ENCODE measurements around the gene ZBED5. TPM values are rescaled to one million over a fixed set of nuclear protein-coding genes. Genes with fewer than 3 reads are reported as not detected.

ZBED5 gene
- total and polyA plus RNA-seq, 4 experiments from 2014 or later: 16.7 to 129 (median 72.0) TPM

- Mint-ChIP-seq H3K4me1 (peaks cover 27 to 62% (median 40%) of the 10 kb centered on the region in 4 donors), H3K4me3 (peak within 1 kb of the TSS; percentile 96 to 99 (median 98)), H3K9me3 (peaks cover 0 to 5% (median 0%) of the 10 kb centered on the region in 8 donors), H3K27ac (peak within 1 kb of the TSS; percentile 98 to 100 (median 99)), H3K27me3 (peaks cover 0 to 3% of the 10 kb centered on the region in 2 donors), H3K36me3 (peaks cover 33 to 49% of the 10 kb centered on the region in 2 donors)
- Histone ChIP-seq H3K4me3 (ENCODE audit: low read length in 2 of 2) (peak within 1 kb of the TSS; percentile 77 to 95), H3K9me3 (ENCODE audit: control insufficient read depth in 1 of 2, low read length in 2 of 2) (no peaks in the 10 kb centered on the region), H3K36me3 (ENCODE audit: insufficient read depth, low read length) (peaks cover 34% of the 10 kb centered on the region), H3K4me1 (ENCODE audit: insufficient read depth, low read length) (peaks cover 44% of the 10 kb centered on the region), H3K27ac (ENCODE audit: low read depth, low read length) (peak within 1 kb of the TSS; percentile 97), H3K27me3 (ENCODE audit: insufficient read depth, low read length) (no peaks in the 10 kb centered on the region)
- POLR2A ChIA-PET (ENCODE audit: partially characterized antibody): interaction anchor here (0.6 to 11.7 kb wide), 56 partner anchors 9 to 1495 kb away, joined by 3 to 469 read pairs (median 5); partner anchors contain the start of genes AMPD3, CTR9, IPO7 and RNF141
- intact Hi-C loops (cut with micrococcal nuclease): loop anchor here (1.0 to 5.0 kb wide), 11 partner anchors 50 to 1348 kb away; partner anchors contain the start of genes AMPD3, CTR9, RNF141 and USP47
- CTCF ChIA-PET (ENCODE audit: partially characterized antibody): interaction anchor here (0.8 to 3.6 kb wide), 22 partner anchors 10 to 1034 kb away, joined by 3 to 35 read pairs (median 4); partner anchors contain the start of genes RNF141, USP47 and ZBED5
- peak; percentile 98 to 99 (median 99) for DNase-seq
Observed at GRCh38 chr11:10808553-10809372, 49.1 kb downstream of the ZBED5 start, which contains the start of gene EIF4G2. Gene EIF4G2, minus strand, starts transcription at chr11:10808926.

- POLR2A ChIA-PET (ENCODE audit: partially characterized antibody): interaction anchor here (0.6 to 11.7 kb wide), 39 partner anchors 10 to 1416 kb away, joined by 3 to 469 read pairs (median 6); partner anchors contain the start of genes AMPD3, CTR9, RNF141 and USP47
- Histone ChIP-seq H3K27ac (ENCODE audit: low read depth, low read length) (peak overlapping the region; percentile 97), H3K4me1 (ENCODE audit: insufficient read depth, low read length) (peaks cover 50% of the 10 kb centered on the region), H3K9me3 (ENCODE audit: control insufficient read depth in 1 of 2, low read length in 2 of 2) (no peaks in the 10 kb centered on the region), H3K36me3 (ENCODE audit: insufficient read depth, low read length) (peaks cover 40% of the 10 kb centered on the region), H3K4me3 (ENCODE audit: low read length in 2 of 2) (peak overlapping the region; percentile 77 to 95), H3K27me3 (ENCODE audit: insufficient read depth, low read length) (no peaks in the 10 kb centered on the region)
- Mint-ChIP-seq H3K4me1 (peaks cover 31 to 68% (median 45%) of the 10 kb centered on the region in 4 donors), H3K4me3 (peak overlapping the region; percentile 96 to 99 (median 98)), H3K36me3 (peaks cover 39 to 55% of the 10 kb centered on the region in 2 donors), H3K27me3 (peaks cover 0 to 3% of the 10 kb centered on the region in 2 donors), H3K27ac (peak overlapping the region; percentile 98 to 100 (median 99)), H3K9me3 (peaks cover 0 to 5% (median 0%) of the 10 kb centered on the region in 8 donors)
- CTCF ChIA-PET (ENCODE audit: partially characterized antibody): interaction anchor here (0.8 to 3.6 kb wide), 11 partner anchors 10 to 213 kb away, joined by 3 to 35 read pairs (median 6); partner anchors contain the start of gene ZBED5
- peak in 1 of 5 donors; percentile 57 for DNase-seq
- intact Hi-C loops (cut with micrococcal nuclease): loop anchor here (1.0 to 5.0 kb wide), 9 partner anchors 50 to 1347 kb away; partner anchors contain the start of genes AMPD3, RNF141, USP47 and WEE1
Observed at GRCh38 chr11:10808235-10808552, 49.7 kb downstream of the ZBED5 start.

GRCh38 chr11:10807493-10808234 is 50.2 kb downstream of the ZBED5 start:
- Histone ChIP-seq H3K27me3 (ENCODE audit: insufficient read depth, low read length) (no peaks in the 10 kb centered on the region), H3K4me1 (ENCODE audit: insufficient read depth, low read length) (peaks cover 55% of the 10 kb centered on the region), H3K36me3 (ENCODE audit: insufficient read depth, low read length) (peaks cover 45% of the 10 kb centered on the region), H3K9me3 (ENCODE audit: control insufficient read depth in 1 of 2, low read length in 2 of 2) (no peaks in the 10 kb centered on the region), H3K27ac (ENCODE audit: low read depth, low read length) (peak overlapping the region; percentile 97), H3K4me3 (ENCODE audit: low read length in 2 of 2) (peak overlapping the region; percentile 77 to 95)
- peaks cover 0 to 5% (median 0%) of the 10 kb centered on the region in 8 donors for H3K9me3 Mint-ChIP-seq
- ChIA-PET CTCF (ENCODE audit: partially characterized antibody) (interaction anchor here (0.9 to 2.8 kb wide), 4 partner anchors 16 to 99 kb away, joined by 3 to 26 read pairs (median 10); partner anchors contain the start of gene ZBED5), POLR2A (ENCODE audit: partially characterized antibody) (interaction anchor here (0.6 to 11.7 kb wide), 16 partner anchors 14 to 1417 kb away, joined by 3 to 469 read pairs (median 18); partner anchors contain the start of genes AMPD3, CTR9, USP47 and WEE1)
- H3K27ac Mint-ChIP-seq: peak overlapping the region; percentile 92 to 100 (median 98)
- H3K27me3 Mint-ChIP-seq: peaks cover 0 to 3% of the 10 kb centered on the region in 2 donors
- DNase-seq: peak; percentile 43 to 61 (median 50)
- H3K4me3 Mint-ChIP-seq: peak overlapping the region; percentile 94 to 99 (median 97)
- H3K4me1 Mint-ChIP-seq: peaks cover 31 to 69% (median 47%) of the 10 kb centered on the region in 4 donors
- H3K36me3 Mint-ChIP-seq: peaks cover 41 to 58% of the 10 kb centered on the region in 2 donors
- intact Hi-C loops (cut with micrococcal nuclease): loop anchor here (1.0 to 5.0 kb wide), 10 partner anchors 8 to 1347 kb away; partner anchors contain the start of genes AMPD3, RNF141, USP47 and WEE1

GRCh38 chr11:10806206-10806605 is 51.6 kb downstream of the ZBED5 start:
- intact Hi-C loops (cut with micrococcal nuclease): loop anchor here (5.0 kb wide), 4 partner anchors 126 to 1036 kb away; partner anchors contain the start of genes AMPD3, RNF141 and USP47
- Histone ChIP-seq H3K9me3 (ENCODE audit: control insufficient read depth in 1 of 2, low read length in 2 of 2) (no peaks in the 10 kb centered on the region), H3K27me3 (ENCODE audit: insufficient read depth, low read length) (no peaks in the 10 kb centered on the region), H3K4me3 (ENCODE audit: low read length in 2 of 2) (peak overlapping the region in 1 of 2 donors; percentile 95), H3K27ac (ENCODE audit: low read depth, low read length) (peak overlapping the region; percentile 97), H3K36me3 (ENCODE audit: insufficient read depth, low read length) (peaks cover 59% of the 10 kb centered on the region), H3K4me1 (ENCODE audit: insufficient read depth, low read length) (peaks cover 70% of the 10 kb centered on the region)
- no peak for DNase-seq
- CTCF ChIA-PET (ENCODE audit: partially characterized antibody): interaction anchor here (1.5 to 2.7 kb wide), 3 partner anchors 13 to 128 kb away, joined by 4 to 8 read pairs (median 6); no protein-coding TSS in a partner anchor
- peaks cover 0 to 3% of the 10 kb centered on the region in 2 donors for H3K27me3 Mint-ChIP-seq
- H3K4me1 Mint-ChIP-seq: peaks cover 42 to 81% (median 58%) of the 10 kb centered on the region in 4 donors
- peaks cover 54 to 73% of the 10 kb centered on the region in 2 donors for H3K36me3 Mint-ChIP-seq
- peak overlapping the region; percentile 55 to 99 (median 97) for H3K4me3 Mint-ChIP-seq
- POLR2A ChIA-PET (ENCODE audit: partially characterized antibody): interaction anchor here (0.9 to 11.7 kb wide), 3 partner anchors 13 to 55 kb away, joined by 3 to 469 read pairs (median 263); partner anchors contain the start of genes CTR9 and ZBED5
- H3K9me3 Mint-ChIP-seq: peaks cover 0 to 5% (median 0%) of the 10 kb centered on the region in 8 donors
- peak overlapping the region; percentile 92 to 100 (median 98) for H3K27ac Mint-ChIP-seq

GRCh38 chr11:10805741-10806140 is 52.1 kb downstream of the ZBED5 start:
- peak overlapping the region; percentile 17 to 99 (median 56) for H3K4me3 Mint-ChIP-seq
- peaks cover 45 to 86% (median 62%) of the 10 kb centered on the region in 4 donors for H3K4me1 Mint-ChIP-seq
- peak overlapping the region; percentile 97 for H3K27ac ChIP-seq (ENCODE audit: low read depth, low read length)

GRCh38 chr11:10803676-10804075 is 54.2 kb downstream of the ZBED5 start:
- H3K36me3 ChIP-seq (ENCODE audit: insufficient read depth, low read length): peaks cover 85% of the 10 kb centered on the region
- Mint-ChIP-seq H3K27me3 (peaks cover 0 to under 1% of the 10 kb centered on the region in 2 donors), H3K36me3 (peaks cover 76 to 93% of the 10 kb centered on the region in 2 donors), H3K4me1 (peaks cover 54 to 91% (median 73%) of the 10 kb centered on the region in 4 donors), H3K27ac (peak overlapping the region in 4 of 7 donors; percentile 29 to 100 (median 66)), H3K9me3 (peaks cover 0 to 2% (median 0%) of the 10 kb centered on the region in 8 donors), H3K4me3 (peak overlapping the region in 1 of 8 donors; percentile 5)
- H3K27ac ChIP-seq (ENCODE audit: low read depth, low read length): peak overlapping the region; percentile 5
- peaks cover 87% of the 10 kb centered on the region for H3K4me1 ChIP-seq (ENCODE audit: insufficient read depth, low read length)
- no peak overlapping the region for H3K4me3 ChIP-seq (ENCODE audit: low read length in 2 of 2)
- no peaks in the 10 kb centered on the region for H3K27me3 ChIP-seq (ENCODE audit: insufficient read depth, low read length)
- intact Hi-C loops (cut with micrococcal nuclease): no loop called here
- no peak for DNase-seq
- POLR2A ChIA-PET (ENCODE audit: partially characterized antibody): interaction anchor here (0.9 to 11.7 kb wide), 4 partner anchors 10 to 346 kb away, joined by 3 to 469 read pairs (median 133); partner anchors contain the start of gene ZBED5
- CTCF ChIA-PET (ENCODE audit: partially characterized antibody): interaction anchor here (1.1 to 7.1 kb wide), 7 partner anchors 8 to 217 kb away, joined by 3 to 74 read pairs (median 4); no protein-coding TSS in a partner anchor
- H3K9me3 ChIP-seq (ENCODE audit: control insufficient read depth in 1 of 2, low read length in 2 of 2): no peaks in the 10 kb centered on the region

More at GRCh38 chr11:10805741-10806140, 52.1 kb downstream of the ZBED5 start:
- intact Hi-C loops (cut with micrococcal nuclease): loop anchor here (5.0 kb wide), 4 partner anchors 127 to 1037 kb away; partner anchors contain the start of genes AMPD3, RNF141 and USP47
- Histone ChIP-seq H3K4me3 (ENCODE audit: low read length in 2 of 2) (no peak overlapping the region), H3K9me3 (ENCODE audit: control insufficient read depth in 1 of 2, low read length in 2 of 2) (no peaks in the 10 kb centered on the region), H3K4me1 (ENCODE audit: insufficient read depth, low read length) (peaks cover 75% of the 10 kb centered on the region), H3K27me3 (ENCODE audit: insufficient read depth, low read length) (no peaks in the 10 kb centered on the region), H3K36me3 (ENCODE audit: insufficient read depth, low read length) (peaks cover 64% of the 10 kb centered on the region)
- H3K27me3 Mint-ChIP-seq: peaks cover 0 to 3% of the 10 kb centered on the region in 2 donors
- ChIA-PET CTCF (ENCODE audit: partially characterized antibody) (interaction anchor here (1.5 to 2.7 kb wide), 3 partner anchors 13 to 128 kb away, joined by 4 to 8 read pairs (median 6); no protein-coding TSS in a partner anchor), POLR2A (ENCODE audit: partially characterized antibody) (interaction anchor here (0.9 to 11.7 kb wide), 3 partner anchors 12 to 55 kb away, joined by 3 to 469 read pairs (median 263); partner anchors contain the start of genes CTR9 and ZBED5)
- DNase-seq: no peak
- peak overlapping the region; percentile 74 to 100 (median 91) for H3K27ac Mint-ChIP-seq
- peaks cover 0 to 5% (median 0%) of the 10 kb centered on the region in 8 donors for H3K9me3 Mint-ChIP-seq
- H3K36me3 Mint-ChIP-seq: peaks cover 58 to 77% of the 10 kb centered on the region in 2 donors
